ENCODE data around the gene STX17.
"Not testable (repeated sequence)": the region's sequence is repeated elsewhere in the genome, so short reads cannot be mapped to it uniquely, and the experiment has no call there.

STX17 gene

DNA sequence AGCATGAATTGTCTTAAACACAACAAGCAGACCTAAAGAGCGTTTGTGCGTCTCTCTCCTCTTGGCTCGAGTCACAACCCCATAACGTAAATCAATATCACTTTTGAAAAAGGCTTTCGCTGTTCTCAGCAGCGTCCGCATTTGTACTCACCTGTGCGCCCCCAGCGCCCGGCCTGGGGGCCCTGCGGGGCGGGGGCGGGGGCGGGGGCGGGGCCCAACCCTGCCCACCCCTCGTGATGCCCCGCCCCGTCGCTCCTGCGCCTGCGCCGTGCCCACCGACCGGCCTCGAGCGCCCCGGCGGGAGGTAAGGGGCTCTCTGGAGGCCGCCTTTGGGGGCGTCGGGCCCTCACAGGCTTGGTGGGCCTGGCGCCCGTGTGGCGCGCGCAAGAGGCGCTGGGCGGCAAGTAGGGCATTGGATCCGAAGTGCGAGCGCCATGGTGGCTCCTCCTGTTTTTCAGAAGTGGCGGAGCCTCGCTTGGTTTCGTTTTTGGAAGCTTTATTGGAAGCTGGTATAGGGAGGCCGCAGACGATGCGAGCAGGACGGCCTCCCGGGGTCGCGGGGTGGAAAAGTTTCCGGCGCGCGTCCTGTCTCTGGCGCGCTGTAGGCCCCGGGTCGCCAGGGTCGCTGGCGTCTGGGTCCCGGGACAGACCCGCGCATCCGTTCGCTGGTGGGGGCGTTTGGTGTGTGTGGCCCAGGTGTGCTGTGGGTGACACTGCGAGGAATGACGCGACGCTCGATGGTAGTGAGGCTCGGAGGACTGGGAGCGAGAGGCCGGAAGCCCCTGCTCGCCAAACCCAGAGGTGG is at the start of gene STX17:
TSS of gene STX17 (plus strand) at position 252 of the 805 bp plus-strand sequence. CDS start 8,586 bp downstream, outside the sequence.
- DNase-seq, result peak in 13 of 14 donors; percentile 33 to 86 (median 70)

DNA sequence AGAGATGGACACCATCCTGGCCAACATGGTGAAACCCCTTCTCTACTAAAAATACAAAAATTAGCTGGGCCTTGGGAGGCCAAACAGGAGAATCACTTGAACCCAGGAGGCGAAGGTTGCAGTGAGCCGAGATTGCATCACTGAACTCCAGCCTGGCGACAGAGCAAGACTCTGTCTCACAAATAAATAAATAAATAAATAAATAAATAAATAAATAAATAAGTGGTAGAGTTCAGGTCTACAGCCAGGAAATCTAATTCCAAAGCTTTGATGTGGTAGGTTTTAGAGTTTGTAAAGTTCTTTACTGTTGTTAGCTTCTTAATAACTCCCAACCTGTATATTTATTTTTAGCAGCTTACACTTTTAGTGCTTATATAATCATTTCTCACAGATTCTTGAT is 48.9 kb upstream of the STX17 start:
- not testable (repeated sequence) for DNase-seq

DNA sequence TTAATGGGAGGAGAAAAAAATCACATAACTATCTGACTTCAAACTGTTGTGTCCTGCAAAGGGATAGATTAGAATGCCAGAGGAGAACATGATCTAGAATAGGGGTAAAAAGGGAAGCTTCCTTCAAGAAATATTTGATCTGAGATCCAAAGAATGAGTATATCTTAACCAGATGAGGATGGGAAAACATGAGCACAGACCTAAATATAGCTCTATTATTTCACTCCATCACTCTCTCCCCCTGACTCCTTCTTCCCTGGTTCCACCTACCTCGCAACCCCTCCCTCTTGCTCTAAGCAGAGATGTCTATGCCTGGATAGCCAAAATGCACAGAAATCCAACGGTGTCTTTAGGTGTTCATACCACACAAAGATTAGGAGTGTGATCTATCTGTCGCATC is 48.4 kb upstream of the STX17 start:
- no peak for DNase-seq

DNA sequence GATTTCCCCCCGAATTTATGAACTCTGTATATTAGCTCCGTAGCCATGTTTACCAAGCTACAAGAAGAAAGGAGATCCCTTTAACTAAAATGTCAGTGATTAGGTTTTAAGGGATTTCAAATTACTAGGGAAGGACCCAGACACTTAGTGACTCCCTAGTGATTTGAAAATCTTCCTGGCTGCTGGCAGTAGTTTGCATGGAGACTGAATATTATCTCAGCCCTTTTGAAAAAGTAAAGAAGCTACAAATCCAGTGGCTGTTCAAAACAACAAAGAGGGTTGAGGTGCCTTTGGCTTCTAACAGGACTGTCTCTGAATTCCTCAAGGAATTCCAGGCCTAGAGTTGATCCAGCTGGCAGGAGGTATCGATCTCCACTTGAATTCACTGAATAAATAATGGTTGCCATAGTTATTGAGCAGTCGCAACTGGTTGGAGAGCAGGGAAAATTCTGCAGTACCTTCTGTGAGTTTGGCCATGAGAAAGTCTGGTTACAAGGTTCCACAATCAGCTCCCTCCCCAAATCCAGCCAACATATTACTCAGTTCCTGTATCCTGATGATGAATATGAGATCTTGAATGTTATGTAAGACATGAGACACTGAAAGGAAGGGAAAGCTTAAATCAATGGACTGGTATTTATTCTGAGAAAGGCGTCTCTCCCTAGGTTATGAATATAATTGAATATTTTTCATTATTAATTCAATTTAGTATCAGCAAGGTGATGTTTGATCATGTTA is 47.0 kb upstream of the STX17 start:
- DNase-seq, result no peak

DNA sequence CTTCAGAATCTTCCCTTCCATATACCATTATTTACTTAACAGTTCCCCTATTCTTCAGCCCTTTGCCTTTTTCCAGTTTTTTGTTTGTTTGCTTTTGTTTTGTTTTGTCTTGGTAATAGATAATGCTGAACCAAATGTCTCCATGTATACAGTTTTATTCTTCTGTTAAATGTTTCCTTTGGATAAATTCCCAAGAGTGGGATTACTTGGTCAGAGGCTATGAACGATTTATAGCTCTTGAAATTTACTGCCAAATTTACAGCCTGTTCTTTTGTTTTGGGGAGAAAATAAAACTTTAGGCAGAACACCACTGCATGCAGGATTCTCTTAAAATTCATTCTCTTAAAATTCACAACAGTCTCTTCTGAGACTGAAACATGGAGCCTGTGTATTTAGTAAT is 46.2 kb upstream of the STX17 start:
- DNase-seq, result no peak

DNA sequence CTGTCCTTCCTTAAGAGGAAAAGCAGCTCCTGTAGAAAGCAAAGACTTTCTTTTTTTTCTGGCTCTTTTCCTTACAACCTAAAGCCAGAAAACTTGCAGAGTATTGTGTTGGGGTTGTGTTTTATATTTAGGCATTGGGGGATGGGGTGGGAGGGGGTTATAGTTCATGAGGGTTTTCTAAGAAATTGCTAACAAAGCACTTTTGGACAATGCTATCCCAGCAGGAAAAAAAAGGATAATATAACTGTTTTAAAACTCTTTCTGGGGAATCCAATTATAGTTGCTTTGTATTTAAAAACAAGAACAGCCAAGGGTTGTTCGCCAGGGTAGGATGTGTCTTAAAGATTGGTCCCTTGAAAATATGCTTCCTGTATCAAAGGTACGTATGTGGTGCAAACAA is 42.5 kb upstream of the STX17 start:
- DNase-seq, result no peak

DNA sequence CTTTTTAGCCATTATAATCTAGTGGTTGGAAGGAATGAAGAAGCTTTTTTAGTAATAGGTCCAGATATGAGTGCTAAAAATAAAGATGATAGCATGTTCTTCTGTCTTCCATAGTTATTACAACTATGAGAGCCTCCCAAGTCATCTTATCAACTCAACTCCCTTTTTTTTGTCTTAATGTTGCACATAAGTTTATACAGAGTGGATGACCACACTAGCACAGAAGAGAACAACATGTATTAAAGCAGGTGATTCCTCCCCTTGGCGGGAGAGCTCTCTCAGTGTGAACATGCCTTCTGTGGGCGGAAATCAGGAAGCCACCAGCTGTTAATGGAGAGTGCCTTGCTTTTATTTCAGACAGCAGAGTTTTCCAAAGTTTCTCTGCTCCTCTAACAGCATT is 40.1 kb upstream of the STX17 start:
- DNase-seq, result no peak

DNA sequence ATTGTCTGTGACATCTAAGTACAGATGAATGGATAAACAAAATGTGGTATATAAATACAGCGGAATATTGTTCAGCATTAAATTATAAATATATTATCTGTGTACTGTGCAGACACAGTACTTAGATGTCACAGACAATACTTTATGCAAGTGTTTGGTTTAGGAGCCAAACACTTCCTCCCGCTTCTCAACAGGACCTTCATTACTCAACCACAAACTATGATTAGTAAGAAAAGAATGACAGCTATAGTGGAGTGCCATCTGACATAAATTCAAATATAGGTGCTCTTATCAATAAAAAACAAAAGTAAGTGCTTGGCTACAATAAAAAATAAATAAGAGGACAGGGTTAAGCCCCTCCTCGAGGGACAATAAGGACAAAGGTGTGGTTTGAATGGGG is 38.9 kb upstream of the STX17 start:
- no peak for DNase-seq

DNA sequence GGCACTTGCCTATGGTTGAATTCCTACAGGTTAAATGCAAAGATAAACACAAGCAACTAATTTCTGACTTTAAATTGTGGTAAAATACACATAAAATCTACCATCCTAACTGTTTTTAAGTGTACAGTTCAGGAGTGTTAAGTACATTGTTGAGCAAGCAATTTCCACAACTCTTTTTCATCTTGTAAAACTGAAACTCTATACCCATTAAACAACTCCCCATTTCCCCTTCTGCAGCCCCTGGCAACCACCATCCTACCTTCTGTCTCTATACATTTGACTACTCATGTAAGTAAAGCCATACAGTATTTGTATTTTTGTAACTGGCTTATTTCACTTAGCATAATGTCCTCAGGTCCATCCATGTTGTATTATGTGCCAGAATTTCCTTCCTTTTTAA is 38.5 kb upstream of the STX17 start:
- DNase-seq, result no peak

DNA sequence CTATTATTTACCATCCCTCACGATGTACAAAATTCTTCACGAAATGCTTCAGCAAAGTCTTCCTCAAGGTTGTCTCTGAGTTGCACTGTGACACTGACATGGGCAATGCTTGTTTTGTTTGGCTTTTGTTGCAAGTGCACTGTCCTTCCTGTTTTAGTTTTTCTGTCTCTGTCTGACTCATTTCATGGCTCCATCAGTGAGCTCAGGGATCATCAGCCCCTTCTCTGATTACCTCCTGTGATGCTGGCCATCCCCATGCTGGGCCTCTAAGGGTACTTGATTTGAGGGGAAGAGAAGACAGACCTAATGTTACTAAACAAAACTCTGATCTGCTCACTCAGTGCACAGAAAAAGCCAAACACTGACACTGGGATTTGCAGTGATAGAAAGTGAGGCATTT is 37.6 kb upstream of the STX17 start:
- no peak for DNase-seq

DNA sequence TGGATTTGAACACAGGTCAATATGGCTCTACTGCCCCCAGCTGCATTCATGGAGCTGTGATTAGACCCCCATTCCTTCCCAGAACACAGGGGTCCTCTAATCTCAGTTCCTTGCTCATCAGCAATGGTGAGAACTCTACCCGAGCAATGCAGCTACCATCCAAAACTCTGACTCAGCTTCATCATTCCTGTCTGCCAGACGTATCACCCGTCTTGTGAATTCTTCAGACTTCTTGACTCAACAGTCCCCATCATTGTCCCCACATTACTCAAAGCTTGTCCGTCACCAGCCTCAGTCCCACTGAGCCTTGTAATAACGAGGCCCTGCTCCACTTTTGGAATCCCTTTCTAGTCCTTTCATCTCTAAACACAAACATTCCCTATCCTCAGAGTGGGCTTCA is 36.3 kb upstream of the STX17 start:
- DNase-seq, result no peak

DNA sequence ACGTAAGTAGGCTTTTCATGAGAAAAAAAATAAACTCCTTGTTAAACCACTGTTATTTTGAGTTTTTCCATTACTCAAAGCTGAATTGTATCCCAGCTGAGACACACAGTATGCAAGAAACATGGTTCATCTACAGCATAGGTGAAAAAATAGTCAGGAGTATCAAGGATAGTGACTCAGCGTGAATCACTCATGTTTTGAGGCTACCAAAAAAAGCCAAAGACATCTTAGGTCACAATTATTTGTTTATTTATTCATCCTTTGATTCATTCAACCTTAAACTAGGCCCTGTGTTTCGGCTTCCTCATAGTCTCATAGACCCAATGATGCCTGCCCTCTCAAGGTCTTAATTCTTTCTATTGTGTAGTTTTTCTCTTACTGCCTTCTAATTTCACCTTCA is 32.9 kb upstream of the STX17 start:
- no peak for DNase-seq

DNA sequence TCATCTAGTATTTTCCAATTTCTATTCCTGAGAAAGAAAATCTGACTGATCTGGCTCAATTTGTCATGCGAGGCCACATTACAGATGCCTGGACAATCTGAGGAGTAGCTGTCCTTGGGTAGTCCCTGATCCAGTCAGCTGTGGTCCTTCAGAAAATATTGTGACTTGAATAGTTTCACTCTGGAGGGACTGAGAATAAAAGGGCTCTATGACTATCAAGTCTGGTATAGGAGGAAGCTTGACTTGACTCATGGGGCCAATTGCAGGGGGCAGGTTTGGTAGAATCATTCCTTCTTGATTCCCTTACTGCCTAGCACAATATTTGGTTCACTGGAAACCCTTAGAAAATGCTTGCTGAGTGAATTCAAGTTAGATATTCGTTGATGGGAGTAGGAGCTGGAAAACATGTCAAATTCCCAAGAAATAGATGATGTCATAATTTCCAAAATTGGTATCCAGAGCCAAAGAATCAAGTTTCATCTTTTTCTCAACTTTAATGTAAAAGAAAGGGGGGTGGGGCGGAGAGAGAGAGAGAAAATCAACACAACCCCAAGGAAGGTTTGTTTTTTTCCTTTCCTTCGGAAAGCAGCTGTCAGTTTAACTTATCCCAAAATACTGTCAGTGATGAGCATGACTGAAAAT is 32.4 kb upstream of the STX17 start:
- no peak for DNase-seq

DNA sequence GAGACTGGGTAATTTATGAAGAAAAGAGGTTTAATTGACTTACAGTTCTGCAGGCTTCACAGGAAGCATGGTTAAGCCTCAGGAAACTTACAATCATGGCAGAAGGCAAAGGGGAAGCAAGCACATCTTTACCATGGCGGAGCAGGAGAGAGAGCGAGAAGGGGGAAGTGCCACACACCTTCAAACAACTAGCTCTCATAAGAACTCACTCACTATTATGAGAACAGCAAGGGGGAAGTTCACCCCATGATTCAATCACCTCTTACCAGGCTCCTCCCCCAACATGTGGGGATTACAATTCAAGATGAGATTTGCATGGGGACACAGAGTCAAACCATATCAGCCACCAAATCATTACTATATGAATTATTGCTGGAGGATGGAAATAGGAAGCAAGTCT is 30.3 kb upstream of the STX17 start:
- DNase-seq, result no peak

DNA sequence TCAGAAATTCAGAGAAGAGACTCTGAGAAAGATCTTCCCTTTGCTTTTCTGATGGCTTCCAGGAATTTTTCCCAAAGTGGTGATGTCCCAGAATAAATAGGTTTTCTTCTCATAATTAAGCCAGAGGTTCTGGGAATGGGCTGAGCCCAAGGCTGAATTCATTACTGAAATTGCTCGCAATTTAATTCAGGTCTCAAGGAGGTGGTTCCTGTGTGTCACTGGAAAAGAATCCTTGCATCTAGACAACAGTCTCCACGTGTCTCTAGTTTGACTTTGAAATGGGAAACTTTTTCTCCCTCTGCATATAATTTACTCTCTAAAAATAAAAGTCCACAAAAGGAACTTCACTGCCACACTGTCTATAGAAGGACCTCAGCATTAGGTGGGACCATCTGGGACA is 27.8 kb upstream of the STX17 start:
- DNase-seq, result no peak

DNA sequence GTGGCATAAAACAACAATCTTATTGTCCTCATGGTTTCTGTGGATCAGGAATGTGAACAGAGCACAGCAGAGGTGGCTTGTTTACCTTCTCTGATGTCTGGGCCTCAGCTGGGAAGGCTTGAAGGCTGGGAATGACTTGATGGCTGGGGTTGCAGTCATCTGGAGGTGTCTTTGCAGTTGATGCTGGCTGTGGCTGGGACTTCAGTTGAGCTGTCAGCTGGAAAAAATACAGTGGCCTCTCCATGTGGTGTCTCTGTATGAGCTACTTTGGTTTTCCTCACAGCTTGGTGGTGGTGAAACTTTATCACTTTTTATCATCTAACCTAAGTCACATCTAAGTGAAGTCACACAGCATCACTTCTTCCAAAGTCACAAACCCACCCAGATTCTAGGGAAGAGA is 24.7 kb upstream of the STX17 start:
- no peak for DNase-seq

DNA sequence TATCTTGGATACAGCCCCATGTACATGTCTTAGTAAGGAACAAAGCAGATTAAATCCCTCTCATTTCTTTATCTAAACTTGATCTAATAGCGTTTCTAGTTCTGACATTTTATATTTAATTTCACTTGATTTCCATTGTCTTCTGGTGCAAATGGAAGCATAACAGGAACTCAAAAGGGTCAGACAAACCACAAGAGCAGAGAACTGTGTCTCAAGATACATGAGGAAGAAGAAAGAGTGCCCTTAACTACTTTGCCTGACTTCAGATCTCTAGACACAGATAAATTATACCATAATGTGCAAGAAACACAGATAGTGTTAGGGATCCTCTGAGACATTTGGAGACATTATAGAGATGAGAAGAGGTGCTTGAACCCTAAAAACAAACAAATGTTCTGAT is 20.7 kb upstream of the STX17 start:
- DNase-seq, result no peak

DNA sequence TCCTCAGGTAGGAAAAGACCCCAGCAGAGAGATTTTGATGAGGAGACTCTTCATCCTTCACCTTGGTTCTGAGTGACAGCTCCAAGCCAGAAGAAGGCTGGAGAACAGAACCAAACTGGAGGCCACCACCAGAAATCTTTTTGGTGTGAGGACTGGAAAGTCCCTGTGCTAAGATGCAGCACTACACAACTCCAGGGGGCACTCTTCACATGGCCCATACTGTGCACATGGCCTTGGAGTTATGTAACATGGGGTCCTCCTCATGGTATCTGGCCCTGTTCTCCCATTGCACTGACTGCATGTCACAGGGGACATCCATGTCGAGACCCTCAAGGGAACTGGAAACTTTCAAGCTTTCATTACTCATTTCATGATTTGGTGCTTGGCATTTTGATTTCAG is 17.3 kb upstream of the STX17 start:
- DNase-seq, result no peak

DNA sequence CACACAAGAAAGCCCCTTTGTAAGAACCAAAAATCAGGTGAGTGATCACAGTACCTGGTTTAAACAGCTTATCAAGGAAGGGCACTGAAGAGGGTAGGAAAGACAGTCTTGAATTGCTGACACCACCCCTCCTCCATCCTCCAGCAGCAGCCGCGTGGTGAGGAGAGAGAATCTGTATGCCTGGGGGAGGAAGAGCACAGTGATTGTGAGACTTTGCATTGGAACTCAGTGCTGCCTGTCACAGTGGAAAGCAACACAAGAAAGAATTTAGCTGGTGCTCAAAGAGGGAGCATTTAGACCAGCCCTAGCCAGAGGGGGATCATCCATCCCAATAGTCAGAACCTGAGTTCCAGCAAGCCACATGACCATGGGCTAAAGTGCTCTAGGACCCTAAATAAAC is 11.6 kb upstream of the STX17 start:
- no peak for DNase-seq

DNA sequence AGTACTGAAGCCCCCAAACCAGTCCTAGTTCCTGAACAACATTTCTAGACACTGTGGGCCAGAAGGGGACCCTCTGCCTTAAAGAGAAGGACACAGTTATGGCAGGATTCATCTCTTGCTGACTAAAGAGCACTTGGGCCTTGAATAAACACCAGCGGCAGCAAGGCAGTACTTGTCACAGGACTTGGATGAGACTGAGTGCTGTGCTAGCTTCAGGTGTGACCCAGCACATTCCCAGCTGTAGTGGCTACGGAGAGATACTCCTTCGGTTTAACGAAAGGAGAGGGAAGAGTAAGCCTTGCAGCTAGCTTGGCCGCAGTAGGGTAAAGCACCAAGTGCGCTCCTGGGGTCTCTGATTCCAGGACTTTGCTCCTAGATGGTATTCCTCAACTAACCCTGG is 10.9 kb upstream of the STX17 start:
- no peak for DNase-seq

DNA sequence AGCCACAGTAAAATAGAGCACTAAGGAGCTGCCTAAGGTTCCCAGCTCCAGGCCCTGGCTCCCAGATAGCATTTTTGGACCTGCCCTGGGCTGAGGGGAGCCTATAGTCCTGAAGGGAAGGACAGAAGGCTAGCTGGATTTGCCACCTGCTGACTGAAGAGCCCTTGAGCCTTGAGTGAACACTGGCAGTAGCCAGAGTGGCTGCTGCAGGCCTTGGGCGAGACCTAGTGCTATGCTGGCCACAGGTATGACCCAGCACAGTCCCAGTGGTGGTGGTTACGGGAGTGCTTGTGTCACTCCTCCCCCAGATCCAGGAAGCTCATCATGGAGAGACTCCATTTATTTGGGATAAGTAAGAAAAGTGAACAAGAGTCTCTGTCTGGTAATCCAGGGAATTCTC is 10.3 kb upstream of the STX17 start:
- DNase-seq, result no peak

DNA sequence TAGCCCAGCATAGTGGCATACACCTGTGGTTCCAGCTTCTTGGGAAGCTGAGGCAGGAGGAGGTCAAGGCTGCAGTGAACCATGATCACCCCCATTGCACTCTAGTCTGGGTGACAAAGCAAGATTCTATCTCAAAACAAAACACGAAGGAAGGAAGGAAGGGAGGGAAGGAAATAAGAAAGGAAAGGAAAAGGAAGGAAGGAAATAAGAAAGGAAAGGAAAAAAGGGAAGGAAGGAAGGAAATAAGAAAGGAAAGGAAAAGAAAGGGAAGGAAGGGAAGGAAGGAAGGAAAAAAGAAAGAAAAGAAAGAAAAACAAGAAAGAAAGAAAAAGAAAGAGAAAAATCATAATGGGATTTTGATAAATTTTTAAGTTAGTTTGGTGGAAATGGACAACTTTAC is 3.1 kb upstream of the STX17 start:
- no peak for DNase-seq

DNA sequence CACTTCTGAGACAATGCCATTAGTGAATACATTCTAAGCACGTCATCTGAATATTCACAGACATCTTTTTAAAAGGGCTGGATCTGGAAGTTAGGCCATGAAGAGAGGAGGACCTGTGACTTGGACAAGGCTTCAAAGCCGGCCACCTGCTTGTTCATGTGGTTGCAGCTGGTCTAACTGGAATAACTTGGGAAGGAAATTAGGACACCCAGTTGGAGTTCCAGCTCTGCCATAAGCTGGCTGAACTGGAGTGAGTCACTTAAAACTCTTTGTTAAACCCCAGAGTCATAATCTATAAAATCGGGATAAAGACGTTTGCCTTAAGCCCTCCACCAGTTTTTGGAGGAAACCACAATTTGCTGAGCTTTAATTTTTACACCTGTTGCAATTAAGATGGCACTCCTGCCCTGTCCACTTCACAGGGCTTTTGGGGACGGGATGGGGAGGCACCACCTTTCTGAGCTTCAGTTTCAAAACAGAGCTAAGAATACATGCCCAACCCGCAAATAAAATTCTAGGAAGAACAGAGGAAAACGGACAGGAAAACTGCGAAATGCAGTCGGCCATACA is 536 bp upstream of the STX17 start:
- peak in 2 of 14 donors; percentile 20 to 27 for DNase-seq

DNA sequence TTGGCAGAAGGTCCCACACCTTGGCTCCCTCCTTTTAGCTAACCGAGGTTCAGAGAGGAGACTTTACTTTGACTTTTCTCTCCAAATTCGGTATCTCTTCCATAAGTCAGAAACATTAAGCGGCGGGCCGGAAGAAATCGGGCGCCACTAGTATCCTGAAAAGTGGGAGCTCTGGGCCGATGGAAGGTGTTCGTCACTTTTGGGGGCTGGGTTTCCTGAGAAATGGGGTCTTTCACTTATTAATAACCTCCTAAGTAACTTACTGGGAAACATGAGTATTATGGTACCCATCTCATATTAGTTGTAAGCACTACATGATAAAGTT is 716 bp downstream of the STX17 start:
- DNase-seq, result no peak
